ENCODE data around the gene CARMIL1. TPM values are rescaled to one million over a fixed set of nuclear protein-coding genes. Genes with fewer than 3 reads are reported as not detected.

Gene CARMIL1
- total RNA-seq, 2 experiments from 2014 or later = 5.0 to 5.4 TPM

- Mint-ChIP-seq H3K36me3 (ENCODE audit: low read depth) (no peaks in the 10 kb centered on the region), H3K27me3 (no peaks in the 10 kb centered on the region), H3K9me3 (no peaks in the 10 kb centered on the region), H3K4me1 (no peaks in the 10 kb centered on the region), H3K4me3 (no peak overlapping the region), H3K27ac (no peak overlapping the region)
- CTCF ChIA-PET = interaction anchor here (1.3 kb wide), 1 partner anchor 9 kb away, joined by 4 read pairs; no protein-coding TSS in a partner anchor
- POLR2A ChIA-PET = no interaction called here
- DNase-seq = no peak
Measured at GRCh38 chr6:25332655-25333071, 53.5 kb downstream of the CARMIL1 start.

- H3K4me3 Mint-ChIP-seq = no peak overlapping the region
- CTCF ChIA-PET = no interaction called here
- H3K27ac Mint-ChIP-seq = no peak overlapping the region
- POLR2A ChIA-PET = no interaction called here
- H3K4me1 Mint-ChIP-seq = no peaks in the 10 kb centered on the region
- no peaks in the 10 kb centered on the region for H3K27me3 Mint-ChIP-seq
- H3K36me3 Mint-ChIP-seq (ENCODE audit: low read depth) = no peaks in the 10 kb centered on the region
- H3K9me3 Mint-ChIP-seq = no peaks in the 10 kb centered on the region
- DNase-seq = no peak
Measured at GRCh38 chr6:25333471-25333870, 54.3 kb downstream of the CARMIL1 start.

GRCh38 chr6:25334793-25335192 lies 55.6 kb downstream of the CARMIL1 start:
- Mint-ChIP-seq H3K36me3 (ENCODE audit: low read depth) (no peaks in the 10 kb centered on the region), H3K27ac (no peak overlapping the region), H3K4me3 (no peak overlapping the region), H3K27me3 (no peaks in the 10 kb centered on the region), H3K9me3 (no peaks in the 10 kb centered on the region), H3K4me1 (no peaks in the 10 kb centered on the region)
- POLR2A ChIA-PET = no interaction called here
- CTCF ChIA-PET = no interaction called here
- no peak for DNase-seq

DNA sequence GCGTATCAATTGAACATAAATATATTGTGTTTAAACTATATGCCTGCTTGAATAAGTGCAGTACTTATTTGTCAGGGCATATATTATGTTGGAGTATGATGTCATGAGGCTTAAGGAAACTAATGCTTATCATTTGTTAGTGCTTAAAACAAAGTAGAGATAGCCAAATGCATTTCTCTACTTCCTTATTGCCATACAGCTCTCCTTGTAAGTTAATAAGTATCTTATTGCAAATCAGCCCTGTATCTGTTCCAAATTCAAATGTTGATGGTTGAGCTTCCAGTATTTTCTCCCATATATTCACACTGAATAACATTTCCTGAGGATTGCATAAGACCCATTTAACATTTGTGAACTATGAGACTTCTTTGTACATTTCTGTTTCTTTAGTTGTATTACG lies 57.8 kb downstream of the CARMIL1 start:
- Mint-ChIP-seq H3K4me1 (no peaks in the 10 kb centered on the region), H3K27me3 (no peaks in the 10 kb centered on the region), H3K4me3 (no peak overlapping the region), H3K27ac (no peak overlapping the region), H3K9me3 (no peaks in the 10 kb centered on the region), H3K36me3 (ENCODE audit: low read depth) (no peaks in the 10 kb centered on the region)
- no peak for DNase-seq
- POLR2A ChIA-PET = no interaction called here
- CTCF ChIA-PET = no interaction called here

- H3K9me3 Mint-ChIP-seq = no peaks in the 10 kb centered on the region
- DNase-seq = no peak
- H3K27me3 Mint-ChIP-seq = no peaks in the 10 kb centered on the region
- ChIA-PET POLR2A (no interaction called here), CTCF (no interaction called here)
- no peak overlapping the region for H3K4me3 Mint-ChIP-seq
- H3K4me1 Mint-ChIP-seq = no peaks in the 10 kb centered on the region
- no peak overlapping the region for H3K27ac Mint-ChIP-seq
- H3K36me3 Mint-ChIP-seq (ENCODE audit: low read depth) = no peaks in the 10 kb centered on the region
Measured at GRCh38 chr6:25337431-25337830, 58.3 kb downstream of the CARMIL1 start.

DNA sequence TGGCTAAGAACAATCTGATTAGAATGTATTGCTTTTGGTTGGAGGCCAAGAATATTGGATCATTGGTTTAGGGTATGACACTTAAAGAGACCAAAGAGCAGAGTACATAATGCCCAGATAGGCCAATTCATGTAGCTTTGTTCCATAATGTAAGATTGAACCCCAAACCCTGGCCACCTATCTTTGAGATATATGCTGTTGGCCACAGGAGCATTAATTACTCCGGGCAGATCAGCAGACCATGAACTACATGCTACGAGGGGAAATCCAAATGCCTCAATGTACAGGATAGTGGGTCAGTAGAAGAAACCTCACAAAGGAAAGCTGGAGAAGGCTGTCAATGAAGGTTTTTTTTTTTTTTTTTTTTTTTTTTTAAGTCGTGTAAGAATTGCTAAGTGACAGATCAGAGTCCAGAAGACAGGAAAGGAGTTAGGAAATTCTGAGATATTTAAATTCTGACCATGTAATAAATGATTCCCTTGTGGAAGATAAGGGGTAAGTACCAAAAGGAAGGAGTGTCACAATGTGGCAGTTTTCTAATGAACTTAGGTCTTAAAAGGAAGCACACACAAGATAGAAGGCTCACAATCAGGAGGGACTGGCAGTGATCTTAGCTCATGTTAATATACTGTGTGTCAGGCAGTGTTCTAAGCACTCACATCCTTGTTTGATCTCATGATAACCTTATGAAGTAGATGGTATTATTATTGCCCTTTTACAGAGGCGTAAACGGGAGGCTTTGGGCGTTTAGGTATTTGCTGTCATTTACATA lies 61.4 kb downstream of the CARMIL1 start:
- Mint-ChIP-seq H3K4me3 (no peak overlapping the region), H3K9me3 (no peaks in the 10 kb centered on the region), H3K36me3 (ENCODE audit: low read depth) (no peaks in the 10 kb centered on the region), H3K27ac (no peak overlapping the region), H3K27me3 (no peaks in the 10 kb centered on the region), H3K4me1 (no peaks in the 10 kb centered on the region)
- POLR2A ChIA-PET = no interaction called here
- DNase-seq = no peak
- CTCF ChIA-PET = interaction anchor here (1.0 to 1.9 kb wide), 3 partner anchors 8 to 27 kb away, joined by 3 to 4 read pairs (median 4); no protein-coding TSS in a partner anchor

GRCh38 chr6:25341203-25341552 lies 62.0 kb downstream of the CARMIL1 start:
- H3K36me3 Mint-ChIP-seq (ENCODE audit: low read depth) = no peaks in the 10 kb centered on the region
- no peak overlapping the region for H3K4me3 Mint-ChIP-seq
- no peaks in the 10 kb centered on the region for H3K27me3 Mint-ChIP-seq
- no peak for DNase-seq
- H3K9me3 Mint-ChIP-seq = no peaks in the 10 kb centered on the region
- H3K27ac Mint-ChIP-seq = no peak overlapping the region
- ChIA-PET CTCF (interaction anchor here (1.0 to 1.9 kb wide), 3 partner anchors 9 to 26 kb away, joined by 3 to 4 read pairs (median 4); no protein-coding TSS in a partner anchor), POLR2A (no interaction called here)
- H3K4me1 Mint-ChIP-seq = no peaks in the 10 kb centered on the region

DNA sequence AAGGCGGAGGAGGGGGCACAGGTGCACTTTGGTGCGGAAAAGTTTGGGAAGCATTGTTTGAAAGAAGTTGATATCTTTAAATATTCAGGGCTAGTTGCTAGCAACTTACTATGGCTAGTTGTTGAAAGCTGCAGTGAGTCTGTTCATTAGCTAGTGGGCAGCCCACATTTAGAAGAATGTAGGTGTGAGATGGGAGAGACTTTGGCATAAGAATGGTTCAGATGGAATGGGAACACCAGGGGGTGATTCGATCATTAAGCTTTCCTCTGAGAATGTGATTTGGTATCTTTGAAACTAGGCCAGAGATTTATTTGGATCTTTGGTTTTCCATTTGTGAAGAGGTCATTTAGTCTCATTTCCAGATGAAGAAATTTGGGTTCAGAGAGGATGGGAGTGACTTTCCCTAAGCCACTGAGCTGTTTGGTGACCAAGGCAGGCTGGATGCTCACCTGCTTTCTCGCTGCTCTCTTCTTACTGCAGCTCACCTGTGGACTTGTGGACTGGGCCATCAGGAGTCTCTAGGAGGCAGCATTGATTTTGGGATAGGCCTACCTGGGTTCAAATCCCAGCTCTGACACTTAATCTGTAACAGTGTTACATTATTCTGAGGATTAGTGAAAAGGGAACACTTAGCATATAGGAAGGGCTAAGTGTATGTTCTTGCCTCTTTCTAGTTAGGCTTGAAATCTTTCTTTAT lies 62.9 kb downstream of the CARMIL1 start:
- POLR2A ChIA-PET = no interaction called here
- Mint-ChIP-seq H3K9me3 (no peaks in the 10 kb centered on the region), H3K27me3 (no peaks in the 10 kb centered on the region), H3K4me1 (no peaks in the 10 kb centered on the region), H3K4me3 (no peak overlapping the region), H3K36me3 (ENCODE audit: low read depth) (no peaks in the 10 kb centered on the region), H3K27ac (no peak overlapping the region)
- CTCF ChIA-PET = interaction anchor here (1.1 to 1.9 kb wide), 2 partner anchors 10 to 149 kb away, joined by 3 to 4 read pairs; no protein-coding TSS in a partner anchor
- no peak for DNase-seq

GRCh38 chr6:25342802-25343201 lies 63.6 kb downstream of the CARMIL1 start:
- ChIA-PET CTCF (interaction anchor here (0.6 to 1.9 kb wide), 4 partner anchors 10 to 150 kb away, joined by 3 to 4 read pairs (median 3); no protein-coding TSS in a partner anchor), POLR2A (no interaction called here)
- Mint-ChIP-seq H3K4me3 (no peak overlapping the region), H3K27me3 (no peaks in the 10 kb centered on the region), H3K27ac (no peak overlapping the region), H3K4me1 (no peaks in the 10 kb centered on the region), H3K36me3 (ENCODE audit: low read depth) (no peaks in the 10 kb centered on the region), H3K9me3 (no peaks in the 10 kb centered on the region)
- no peak for DNase-seq

- DNase-seq = no peak
- no peaks in the 10 kb centered on the region for H3K4me1 Mint-ChIP-seq
- no peak overlapping the region for H3K4me3 Mint-ChIP-seq
- CTCF ChIA-PET = interaction anchor here (1.2 kb wide), 1 partner anchor 9 kb away, joined by 3 read pairs; no protein-coding TSS in a partner anchor
- H3K27ac Mint-ChIP-seq = no peak overlapping the region
- H3K9me3 Mint-ChIP-seq = no peaks in the 10 kb centered on the region
- POLR2A ChIA-PET = no interaction called here
- H3K27me3 Mint-ChIP-seq = no peaks in the 10 kb centered on the region
- no peaks in the 10 kb centered on the region for H3K36me3 Mint-ChIP-seq (ENCODE audit: low read depth)
Measured at GRCh38 chr6:25343984-25344383, 64.8 kb downstream of the CARMIL1 start.

GRCh38 chr6:25344827-25345226 lies 65.7 kb downstream of the CARMIL1 start:
- Mint-ChIP-seq H3K27me3 (no peaks in the 10 kb centered on the region), H3K4me3 (no peak overlapping the region), H3K9me3 (no peaks in the 10 kb centered on the region), H3K27ac (no peak overlapping the region), H3K36me3 (ENCODE audit: low read depth) (no peaks in the 10 kb centered on the region), H3K4me1 (no peaks in the 10 kb centered on the region)
- CTCF ChIA-PET = no interaction called here
- no peak for DNase-seq
- POLR2A ChIA-PET = no interaction called here

DNA sequence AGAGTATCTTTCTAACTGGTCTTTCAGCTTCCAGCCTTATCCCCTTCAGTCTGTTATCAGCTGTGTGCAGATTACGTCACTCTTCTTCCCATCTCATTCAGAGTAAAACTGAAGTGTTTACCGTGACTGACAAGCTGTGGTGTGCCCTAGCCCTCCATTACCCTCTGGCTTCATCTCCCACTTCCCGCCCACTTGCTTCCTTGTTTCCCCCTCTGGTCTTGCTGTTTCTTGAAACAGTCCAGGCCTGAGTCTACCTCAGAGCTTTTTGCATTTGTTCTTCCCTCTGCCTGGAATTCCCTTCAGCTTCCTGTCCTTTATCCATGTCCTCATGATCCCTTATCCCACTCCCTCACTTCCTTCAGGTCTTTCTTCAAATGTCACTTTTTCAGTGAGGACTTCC lies 66.9 kb downstream of the CARMIL1 start:
- no peak for DNase-seq
- Mint-ChIP-seq H3K4me3 (no peak overlapping the region), H3K9me3 (no peaks in the 10 kb centered on the region), H3K27me3 (no peaks in the 10 kb centered on the region), H3K36me3 (ENCODE audit: low read depth) (no peaks in the 10 kb centered on the region), H3K27ac (no peak overlapping the region), H3K4me1 (no peaks in the 10 kb centered on the region)
- POLR2A ChIA-PET = no interaction called here
- CTCF ChIA-PET = interaction anchor here (0.6 to 1.3 kb wide), 3 partner anchors 9 to 21 kb away, joined by 3 to 4 read pairs (median 3); no protein-coding TSS in a partner anchor

DNA sequence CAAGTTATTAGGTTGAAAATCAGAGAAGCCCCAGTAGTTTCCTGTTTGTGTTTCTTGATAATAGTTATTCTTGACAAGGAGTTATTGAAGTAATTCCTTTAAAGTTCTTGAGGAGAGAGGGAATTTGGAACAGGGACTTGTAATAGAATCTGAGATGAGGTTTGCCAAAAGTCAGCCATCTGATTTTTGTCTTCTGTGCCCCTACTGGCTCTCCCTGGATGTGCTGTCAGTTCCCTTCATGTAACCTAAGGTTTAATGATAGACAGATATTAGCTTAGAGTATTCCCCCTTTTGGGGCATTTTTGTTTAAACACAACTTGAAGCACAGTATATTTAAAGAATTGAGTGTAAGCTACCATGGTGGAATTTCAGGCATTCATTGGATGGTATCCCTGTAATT lies 71.4 kb downstream of the CARMIL1 start:
- Mint-ChIP-seq H3K36me3 (ENCODE audit: low read depth) (no peaks in the 10 kb centered on the region), H3K9me3 (no peaks in the 10 kb centered on the region), H3K27me3 (no peaks in the 10 kb centered on the region), H3K27ac (no peak overlapping the region), H3K4me1 (peaks cover 6% of the 10 kb centered on the region), H3K4me3 (no peak overlapping the region)
- ChIA-PET CTCF (no interaction called here), POLR2A (no interaction called here)
- no peak for DNase-seq

Data from activated CD4-positive, alpha-beta T cell treated with anti-CD3 and anti-CD28 coated beads, Interleukin-2, amount 10 ng/mL, durations not matched to agents 7 days and 5 days (primary cell).